Right forelimb (tissue), 1 donor: ENCODE measurements around the gene RNF40.
A peak's percentile ranks its signal among the peaks of the same experiment; 100 is the strongest.

Source experiments
- DNase-seq: peaks from one replicate; pipeline ENCODE4 v3.0.0-alpha.2; 2018

Gene RNF40

DNA sequence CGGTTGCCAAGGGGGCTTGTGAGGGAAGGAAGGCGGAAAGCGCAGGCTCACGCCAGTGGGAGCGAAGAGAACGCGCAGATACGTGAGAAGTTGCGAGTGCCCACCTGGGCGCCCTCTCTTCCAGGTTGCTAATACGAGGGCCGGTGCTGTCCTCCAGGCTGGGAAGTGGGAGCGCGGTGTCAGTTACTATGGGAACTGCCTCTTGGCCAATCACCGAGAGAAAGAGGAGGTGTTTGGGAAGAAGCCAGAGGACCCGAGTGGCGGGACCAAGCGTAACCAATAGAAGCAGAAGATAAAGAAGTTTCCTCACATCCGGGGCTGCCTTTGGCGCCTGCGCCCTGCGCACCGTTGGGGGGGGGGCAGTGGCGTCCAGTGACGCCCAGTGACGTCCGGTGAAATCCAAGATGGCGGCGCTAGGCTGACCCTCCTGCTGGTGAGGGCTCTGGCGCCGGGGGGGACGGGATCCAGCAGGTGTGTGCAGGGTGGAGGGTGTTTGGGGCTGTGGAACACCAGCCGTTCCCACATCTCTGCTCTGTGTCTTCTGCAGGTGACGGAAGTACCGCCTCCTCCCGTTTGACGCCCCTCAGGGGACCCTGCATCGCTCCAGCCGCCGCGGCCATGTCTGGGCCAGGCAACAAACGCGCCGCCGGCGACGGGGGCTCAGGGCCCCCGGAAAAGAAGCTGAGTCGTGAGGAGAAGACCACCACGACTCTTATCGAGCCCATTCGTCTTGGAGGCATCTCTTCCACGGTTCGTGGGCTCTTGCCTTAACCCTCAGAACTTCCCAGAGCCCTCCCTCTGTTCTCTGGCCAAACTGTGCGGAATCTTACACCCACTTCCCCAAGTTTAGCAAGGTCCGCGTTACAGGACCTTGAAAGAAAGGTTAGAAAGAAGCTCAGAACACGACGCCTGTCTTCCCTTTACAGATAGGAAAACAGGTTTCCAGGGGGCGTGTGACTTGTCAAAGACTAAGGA, at the start of gene RNF40, which contains the start of gene CFAP119:
Gene RNF40 (plus strand): TSS at position 395 of the 975 bp plus-strand sequence. CDS start 224 bp downstream, at position 619.
Gene CFAP119 (minus strand): TSS at position 135 of the 975 bp plus-strand sequence. CDS start 314 bp downstream, outside the sequence.
- DNase-seq: peak; percentile 99

DNA sequence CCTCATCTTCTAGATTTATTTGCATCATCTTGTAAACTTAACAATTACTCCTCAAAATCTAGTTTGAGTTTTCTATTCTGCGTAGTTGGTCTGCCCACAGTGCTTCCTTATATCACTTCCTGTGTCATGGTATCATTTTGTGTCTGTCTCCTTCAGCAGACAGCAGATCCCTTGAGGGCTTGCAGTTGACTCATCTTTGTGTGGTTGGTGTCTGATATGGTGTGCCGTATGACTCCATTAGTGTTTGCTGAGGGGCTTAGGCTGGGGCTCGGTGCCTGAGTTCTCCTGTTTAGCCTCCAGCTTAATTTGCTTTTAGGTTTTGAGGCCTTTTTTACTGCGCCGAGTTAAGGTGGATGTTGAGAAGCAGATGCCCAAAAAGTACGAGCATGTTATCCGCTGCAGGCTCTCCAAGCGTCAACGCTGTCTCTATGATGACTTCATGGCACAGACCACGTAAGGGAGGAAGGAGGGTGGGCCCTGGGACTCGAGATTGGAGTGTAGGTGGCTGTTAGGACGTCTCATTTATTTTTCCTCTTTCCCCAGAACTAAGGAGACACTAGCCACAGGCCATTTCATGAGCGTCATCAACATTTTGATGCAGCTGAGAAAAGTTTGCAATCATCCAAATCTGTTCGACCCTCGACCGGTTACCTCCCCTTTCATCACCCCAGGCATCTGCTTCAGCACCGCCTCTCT, 46.2 kb upstream of the RNF40 start:
- no peak for DNase-seq

DNA sequence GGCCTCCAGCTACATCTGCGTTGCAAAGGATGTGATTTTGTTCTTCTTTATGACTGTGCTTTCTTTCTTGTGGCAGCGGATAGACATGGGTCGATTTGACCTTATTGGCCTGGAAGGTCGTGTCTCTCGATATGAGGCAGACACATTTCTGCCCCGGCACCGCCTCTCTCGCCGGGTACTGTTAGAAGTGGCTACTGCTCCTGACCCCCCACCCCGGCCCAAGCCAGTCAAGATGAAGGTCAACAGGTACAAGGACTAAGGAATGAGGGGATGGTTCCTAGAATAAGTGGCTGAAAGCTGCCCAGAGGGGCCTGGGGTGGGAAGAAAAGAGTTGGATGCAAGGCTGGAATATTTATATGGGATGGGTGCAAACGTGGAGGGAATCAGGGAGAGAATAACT, 42.0 kb upstream of the RNF40 start:
- no peak for DNase-seq

DNA sequence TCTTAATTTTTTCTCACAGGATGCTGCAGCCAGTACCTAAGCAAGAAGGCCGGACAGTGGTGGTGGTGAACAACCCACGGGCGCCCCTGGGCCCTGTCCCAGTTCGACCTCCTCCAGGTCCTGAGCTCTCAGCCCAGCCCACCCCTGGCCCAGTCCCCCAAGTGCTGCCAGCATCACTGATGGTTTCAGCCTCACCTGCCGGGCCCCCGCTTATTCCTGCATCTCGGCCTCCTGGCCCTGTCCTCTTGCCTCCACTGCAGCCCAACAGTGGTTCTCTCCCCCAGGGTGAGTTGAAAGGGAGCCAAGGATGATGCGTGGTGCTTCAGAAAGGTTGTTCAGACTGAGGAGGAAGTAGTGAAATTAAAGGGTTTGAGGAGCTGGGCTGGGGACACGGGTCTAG, 41.4 kb upstream of the RNF40 start:
- DNase-seq: no peak

DNA sequence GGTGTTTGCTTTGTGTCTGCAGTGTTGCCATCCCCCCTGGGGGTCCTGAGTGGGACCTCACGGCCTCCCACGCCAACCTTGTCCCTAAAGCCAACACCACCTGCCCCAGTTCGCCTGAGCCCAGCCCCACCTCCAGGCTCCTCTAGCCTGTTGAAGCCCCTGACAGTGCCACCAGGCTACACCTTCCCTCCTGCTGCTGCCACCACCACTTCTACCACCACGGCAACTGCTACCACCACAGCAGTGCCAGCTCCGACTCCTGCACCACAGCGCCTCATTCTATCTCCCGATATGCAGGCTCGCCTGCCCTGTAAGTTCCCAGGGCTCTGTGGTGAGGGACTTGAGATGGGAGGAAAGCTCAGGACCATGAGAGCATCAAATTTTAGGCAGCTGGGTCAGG, 41.0 kb upstream of the RNF40 start:
- no peak for DNase-seq

DNA sequence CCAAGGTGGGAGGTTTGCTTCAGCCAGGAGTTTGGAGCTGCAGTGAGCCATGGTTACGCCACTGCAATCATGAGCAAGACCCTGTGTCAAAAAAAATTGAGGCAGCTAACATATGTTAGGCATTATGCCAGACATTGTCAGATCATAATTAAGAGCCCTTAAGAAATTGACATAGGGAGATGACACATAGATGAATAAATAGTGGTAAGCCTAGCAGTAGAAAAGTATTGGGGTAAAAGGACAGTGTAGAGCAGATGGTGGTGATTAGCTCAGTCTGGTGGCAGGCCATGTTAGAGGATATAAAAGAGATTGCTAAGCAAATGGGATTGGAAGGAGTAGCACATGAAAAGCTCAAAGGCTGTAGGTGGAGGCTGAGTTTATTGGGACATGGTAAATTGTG, 40.5 kb upstream of the RNF40 start:
- DNase-seq: no peak

DNA sequence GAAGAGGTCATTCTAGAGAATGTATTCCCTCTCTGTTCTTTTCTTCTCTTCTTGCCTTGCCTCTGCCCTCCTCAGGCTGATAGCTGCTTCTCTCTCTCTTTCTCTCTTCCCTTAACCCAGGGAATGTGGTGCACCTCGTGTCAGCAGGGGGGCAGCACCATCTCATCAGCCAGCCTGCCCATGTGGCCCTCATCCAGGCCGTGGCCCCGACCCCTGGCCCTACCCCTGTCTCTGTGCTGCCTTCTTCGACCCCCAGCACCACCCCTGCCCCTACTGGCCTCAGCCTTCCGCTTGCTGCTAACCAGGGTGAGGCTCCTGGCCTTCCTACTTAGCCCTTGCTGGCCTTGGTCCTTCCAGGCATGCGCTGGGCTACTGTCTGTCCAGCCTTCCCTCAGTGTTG, 39.7 kb upstream of the RNF40 start:
- no peak for DNase-seq

DNA sequence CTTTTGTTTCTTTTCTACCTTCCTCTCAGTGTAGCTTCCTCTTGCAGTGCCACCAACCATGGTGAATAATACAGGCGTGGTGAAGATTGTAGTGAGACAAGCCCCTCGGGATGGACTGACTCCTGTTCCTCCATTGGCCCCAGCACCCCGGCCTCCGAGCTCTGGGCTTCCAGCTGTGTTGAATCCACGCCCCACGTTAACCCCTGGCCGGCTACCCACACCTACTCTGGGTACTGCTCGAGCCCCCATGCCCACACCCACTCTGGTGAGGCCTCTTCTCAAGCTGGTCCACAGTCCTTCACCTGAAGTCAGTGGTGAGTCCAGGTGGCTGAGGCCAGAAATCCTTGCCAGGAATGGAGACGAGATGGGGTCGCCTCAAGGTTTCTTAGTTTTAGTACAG, 39.2 kb upstream of the RNF40 start:
- DNase-seq: no peak

DNA sequence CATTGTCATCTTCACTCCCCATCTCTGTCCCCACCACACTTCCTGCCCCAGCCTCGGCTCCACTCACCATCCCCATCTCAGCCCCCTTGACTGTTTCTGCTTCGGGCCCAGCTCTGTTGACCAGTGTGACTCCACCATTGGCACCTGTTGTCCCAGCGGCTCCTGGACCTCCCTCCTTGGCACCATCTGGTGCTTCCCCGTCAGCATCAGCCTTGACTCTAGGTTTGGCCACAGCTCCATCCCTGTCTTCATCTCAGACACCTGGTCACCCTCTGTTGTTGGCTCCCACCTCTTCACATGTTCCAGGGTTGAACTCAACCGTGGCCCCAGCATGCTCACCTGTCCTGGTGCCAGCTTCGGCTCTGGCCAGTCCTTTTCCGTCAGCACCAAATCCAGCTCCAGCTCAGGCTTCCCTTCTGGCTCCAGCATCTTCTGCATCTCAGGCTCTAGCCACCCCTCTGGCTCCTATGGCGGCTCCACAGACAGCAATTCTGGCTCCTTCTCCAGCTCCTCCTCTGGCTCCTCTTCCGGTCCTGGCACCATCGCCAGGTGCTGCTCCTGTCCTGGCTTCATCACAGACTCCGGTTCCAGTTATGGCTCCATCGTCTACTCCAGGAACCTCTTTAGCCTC, 38.3 kb upstream of the RNF40 start:
- no peak for DNase-seq

DNA sequence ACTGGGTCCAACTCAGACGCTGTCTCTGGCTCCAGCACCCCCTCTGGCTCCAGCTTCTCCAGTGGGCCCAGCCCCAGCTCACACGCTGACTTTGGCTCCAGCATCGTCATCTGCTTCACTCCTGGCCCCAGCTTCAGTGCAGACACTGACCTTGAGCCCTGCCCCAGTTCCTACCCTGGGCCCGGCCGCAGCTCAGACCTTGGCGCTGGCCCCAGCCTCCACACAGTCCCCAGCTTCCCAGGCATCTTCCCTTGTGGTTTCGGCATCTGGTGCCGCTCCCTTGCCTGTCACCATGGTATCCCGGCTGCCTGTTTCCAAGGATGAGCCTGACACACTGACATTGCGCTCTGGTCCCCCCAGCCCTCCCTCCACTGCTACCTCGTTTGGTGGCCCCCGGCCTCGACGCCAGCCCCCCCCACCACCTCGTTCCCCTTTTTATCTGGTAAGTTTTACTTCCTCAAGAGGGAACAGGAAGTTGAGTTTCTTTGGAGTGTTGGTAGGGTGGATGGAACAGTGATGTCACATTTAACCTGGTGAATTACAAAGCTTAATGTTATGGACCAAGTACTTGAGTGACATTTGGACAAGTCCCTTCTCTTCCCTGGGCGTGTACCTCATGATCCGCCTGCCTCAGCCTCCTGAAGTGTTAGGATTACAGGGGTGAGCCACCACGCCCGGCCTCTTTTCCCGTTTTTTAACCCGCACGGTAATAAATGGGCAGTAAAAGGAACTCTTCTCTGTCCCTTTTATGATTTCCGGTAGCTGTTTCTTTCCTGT, 37.3 kb upstream of the RNF40 start:
- DNase-seq: no peak

DNA sequence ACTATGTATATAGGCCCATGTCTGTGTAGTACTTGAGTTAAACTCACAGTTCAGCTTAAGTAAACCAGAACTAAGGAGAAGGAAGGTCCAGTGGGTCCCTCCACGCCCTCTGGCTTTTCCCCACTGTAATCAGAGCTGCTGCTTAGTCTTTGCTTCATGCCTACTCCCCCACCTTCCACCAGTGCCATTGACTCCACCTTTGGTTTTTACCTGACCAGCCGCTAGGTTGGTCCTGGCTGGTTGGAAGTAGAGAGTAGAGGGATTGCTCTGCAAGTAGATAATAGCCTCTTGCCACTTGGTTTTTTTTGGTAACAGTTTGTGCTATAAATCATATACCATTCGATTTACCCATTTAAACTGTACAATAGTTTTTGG, 36.7 kb upstream of the RNF40 start:
- no peak for DNase-seq

DNA sequence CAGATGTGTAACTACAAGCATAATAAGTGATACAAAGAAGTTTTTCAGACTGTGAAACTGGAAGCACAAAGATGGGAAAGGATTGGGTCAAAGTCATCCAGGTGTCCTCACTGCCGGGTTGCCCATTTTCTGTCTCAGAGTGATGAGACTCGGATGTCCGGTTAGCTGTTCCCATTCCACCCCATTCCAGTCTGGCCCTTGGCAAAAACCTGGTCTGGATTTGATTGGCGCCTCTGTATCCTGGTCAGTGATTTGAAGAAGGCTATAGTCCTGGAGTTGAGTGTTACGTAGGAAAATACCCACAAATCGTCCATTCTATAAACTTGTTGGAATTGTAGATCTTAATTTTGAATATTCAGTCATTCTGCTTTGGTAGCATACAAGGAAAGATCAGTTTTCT, 33.8 kb upstream of the RNF40 start:
- no peak for DNase-seq

DNA sequence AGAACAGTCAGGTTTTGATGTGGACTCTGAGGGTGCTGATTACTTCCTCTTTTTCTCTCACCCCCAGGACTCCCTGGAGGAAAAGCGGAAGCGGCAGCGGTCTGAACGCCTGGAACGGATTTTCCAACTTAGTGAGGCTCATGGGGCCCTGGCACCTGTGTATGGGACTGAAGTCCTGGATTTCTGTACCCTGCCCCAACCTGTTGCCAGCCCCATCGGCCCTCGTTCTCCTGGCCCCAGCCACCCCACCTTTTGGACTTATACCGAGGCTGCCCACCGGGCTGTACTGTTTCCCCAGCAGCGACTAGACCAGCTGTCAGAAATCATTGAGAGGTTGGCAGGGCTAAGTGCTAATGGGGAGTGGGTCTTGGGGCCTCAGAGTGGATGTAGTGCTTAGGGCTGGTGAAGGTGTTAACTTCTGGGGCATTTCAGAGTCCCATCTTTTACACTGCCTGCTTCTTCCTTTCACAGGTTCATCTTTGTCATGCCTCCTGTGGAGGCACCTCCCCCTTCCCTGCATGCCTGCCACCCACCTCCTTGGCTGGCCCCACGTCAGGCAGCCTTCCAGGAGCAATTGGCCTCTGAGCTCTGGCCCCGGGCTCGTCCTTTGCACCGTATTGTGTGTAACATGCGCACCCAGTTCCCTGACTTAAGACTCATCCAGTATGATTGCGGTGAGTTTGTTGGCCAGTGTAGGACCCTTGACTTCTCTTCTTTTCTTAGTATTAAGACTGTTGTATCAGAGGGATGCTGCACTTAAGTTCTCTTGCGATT, 33.0 kb upstream of the RNF40 start:
- DNase-seq: no peak

DNA sequence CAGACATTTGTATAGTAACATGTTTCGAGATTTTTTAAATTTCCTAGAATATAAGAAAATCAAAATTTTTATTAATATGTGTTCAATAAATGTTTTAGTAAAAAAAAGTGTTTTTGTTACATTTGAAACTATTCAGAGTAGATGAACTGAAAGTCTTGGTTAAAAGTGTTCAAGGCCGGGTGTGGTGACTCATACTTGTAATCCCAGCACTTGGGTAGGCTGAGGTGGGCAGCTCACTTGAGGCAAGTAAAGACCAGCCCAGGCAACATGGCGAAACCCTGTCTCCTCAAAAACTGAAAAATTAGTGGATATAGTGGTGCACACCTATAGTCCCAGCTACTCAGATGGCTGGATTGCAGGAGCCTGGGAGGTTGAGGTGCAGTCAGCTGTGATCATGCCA, 30.7 kb upstream of the RNF40 start:
- no peak for DNase-seq

DNA sequence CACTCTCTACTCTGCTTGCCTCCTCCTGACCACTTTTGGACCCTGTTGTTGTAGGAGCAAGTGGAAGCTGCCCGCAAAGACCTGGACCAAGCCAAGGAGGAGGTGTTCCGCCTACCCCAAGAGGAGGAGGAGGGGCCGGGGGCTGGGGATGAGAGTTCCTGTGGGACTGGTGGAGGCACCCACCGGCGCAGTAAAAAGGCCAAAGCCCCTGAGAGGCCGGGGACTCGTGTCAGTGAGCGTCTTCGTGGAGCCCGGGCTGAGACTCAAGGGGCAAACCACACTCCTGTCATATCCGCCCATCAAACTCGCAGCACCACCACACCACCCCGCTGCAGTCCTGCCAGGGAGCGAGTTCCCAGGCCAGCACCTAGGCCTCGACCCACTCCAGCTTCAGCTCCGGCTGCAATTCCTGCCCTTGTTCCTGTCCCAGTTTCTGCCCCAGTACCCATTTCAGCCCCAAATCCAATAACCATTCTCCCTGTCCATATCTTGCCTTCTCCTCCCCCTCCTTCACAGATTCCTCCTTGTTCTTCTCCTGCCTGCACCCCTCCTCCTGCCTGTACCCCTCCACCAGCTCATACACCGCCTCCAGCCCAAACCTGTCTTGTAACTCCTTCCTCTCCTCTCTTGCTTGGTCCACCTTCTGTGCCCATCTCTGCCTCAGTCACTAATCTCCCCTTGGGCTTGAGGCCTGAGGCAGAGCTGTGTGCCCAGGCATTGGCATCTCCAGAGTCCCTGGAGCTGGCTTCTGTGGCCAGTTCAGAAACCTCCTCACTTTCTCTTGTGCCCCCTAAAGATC, 24.9 kb upstream of the RNF40 start:
- DNase-seq: no peak

DNA sequence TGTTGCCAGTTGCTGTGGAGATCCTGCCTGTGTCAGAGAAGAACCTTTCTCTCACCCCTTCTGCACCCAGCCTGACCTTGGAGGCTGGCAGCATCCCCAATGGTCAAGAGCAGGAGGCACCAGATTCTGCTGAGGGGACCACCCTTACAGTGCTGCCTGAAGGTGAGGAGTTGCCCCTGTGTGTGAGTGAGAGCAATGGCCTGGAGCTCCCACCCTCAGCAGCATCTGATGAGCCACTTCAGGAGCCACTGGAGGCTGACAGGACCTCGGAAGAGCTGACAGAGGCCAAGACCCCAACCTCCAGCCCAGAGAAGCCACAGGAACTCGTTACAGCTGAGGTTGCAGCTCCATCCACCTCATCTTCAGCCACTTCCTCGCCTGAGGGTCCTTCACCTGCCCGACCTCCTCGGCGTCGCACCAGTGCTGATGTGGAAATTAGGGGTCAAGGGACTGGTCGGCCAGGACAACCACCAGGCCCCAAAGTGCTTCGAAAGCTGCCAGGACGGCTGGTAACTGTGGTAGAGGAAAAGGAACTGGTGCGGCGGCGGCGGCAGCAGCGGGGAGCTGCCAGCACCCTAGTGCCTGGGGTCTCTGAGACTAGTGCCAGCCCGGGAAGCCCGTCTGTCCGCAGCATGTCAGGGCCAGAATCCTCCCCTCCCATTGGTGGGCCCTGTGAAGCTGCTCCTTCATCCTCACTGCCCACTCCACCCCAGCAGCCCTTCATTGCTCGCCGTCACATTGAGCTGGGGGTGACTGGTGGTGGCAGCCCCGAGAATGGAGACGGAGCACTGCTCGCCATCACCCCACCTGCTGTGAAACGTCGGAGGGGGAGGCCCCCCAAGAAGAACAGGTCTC, 24.1 kb upstream of the RNF40 start:
- no peak for DNase-seq

DNA sequence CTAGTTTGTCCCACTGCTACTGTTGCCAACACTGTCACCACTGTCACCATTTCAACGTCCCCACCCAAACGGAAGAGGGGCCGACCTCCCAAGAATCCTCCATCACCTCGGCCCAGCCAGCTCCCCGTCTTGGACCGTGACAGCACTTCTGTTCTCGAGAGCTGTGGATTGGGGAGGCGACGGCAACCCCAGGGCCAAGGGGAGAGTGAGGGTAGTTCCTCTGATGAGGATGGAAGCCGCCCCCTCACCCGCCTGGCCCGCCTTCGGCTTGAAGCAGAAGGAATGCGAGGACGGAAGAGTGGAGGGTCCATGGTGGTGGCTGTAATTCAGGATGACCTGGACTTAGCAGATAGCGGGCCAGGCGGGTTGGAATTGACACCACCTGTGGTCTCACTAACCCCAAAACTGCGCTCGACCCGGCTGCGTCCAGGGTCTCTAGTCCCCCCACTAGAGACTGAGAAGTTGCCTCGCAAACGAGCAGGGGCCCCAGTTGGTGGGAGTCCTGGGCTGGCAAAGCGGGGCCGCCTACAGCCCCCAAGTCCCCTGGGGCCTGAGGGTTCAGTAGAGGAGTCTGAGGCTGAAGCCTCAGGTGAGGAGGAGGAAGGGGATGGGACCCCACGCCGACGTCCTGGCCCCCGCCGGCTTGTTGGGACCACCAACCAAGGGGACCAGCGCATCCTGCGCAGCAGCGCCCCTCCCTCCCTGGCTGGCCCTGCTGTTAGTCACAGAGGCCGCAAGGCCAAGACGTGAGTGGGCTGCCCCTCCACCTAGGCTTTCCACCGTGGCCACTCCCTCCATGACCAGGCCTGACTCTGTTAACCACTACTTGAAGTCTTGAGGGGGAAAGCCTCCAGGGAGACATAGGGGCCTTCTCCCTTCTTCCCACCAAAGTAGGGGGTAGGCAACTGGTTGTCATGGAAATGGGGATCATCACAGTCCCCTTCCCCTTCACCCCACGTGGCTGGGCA, 22.9 kb upstream of the RNF40 start:
- DNase-seq: no peak

DNA sequence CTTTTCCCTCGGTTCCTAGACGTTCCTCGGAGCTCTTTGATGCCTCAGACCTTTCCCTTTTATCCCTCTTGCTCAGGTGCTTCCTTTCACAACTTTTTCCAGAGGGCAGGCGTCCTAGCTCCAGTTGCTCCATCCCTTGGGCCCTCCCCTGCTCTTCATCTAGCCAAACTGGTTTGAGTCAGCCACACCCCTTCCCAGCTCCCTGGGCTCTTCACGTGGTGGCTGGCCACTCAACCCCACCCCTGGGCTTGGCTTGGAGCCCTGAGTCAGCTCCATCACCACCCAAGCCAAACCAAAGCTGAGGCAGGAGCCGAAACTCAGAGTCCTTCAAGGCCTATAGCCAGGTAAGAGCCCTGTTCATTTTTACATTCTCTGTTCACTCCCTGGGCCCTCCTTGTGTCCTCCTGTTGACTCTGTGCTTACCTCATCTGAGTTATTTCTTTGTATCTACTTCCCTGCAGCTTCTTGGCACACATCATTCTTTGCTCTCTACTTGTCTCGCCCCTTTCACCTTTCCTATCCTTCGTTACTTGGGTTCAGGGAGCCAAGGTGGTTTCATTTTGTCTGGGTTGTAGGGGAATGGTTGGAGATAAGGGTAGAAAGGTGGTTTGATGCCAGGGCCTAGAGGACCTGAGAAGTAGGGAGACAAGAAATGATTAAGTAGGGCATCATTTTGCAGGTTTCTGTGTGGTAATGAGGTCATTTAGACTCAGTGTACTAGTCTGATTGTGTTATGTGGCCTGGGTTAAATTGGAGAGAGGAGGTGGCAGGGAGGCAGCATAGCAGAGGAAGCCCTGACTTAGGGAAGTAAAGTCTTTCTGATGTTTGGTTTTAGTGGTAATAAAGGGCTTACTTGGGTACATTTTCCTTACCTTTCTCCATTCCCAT, 21.5 kb upstream of the RNF40 start:
- DNase-seq: no peak
